ENCODE measurements around the gene SUSD6.

DNA sequence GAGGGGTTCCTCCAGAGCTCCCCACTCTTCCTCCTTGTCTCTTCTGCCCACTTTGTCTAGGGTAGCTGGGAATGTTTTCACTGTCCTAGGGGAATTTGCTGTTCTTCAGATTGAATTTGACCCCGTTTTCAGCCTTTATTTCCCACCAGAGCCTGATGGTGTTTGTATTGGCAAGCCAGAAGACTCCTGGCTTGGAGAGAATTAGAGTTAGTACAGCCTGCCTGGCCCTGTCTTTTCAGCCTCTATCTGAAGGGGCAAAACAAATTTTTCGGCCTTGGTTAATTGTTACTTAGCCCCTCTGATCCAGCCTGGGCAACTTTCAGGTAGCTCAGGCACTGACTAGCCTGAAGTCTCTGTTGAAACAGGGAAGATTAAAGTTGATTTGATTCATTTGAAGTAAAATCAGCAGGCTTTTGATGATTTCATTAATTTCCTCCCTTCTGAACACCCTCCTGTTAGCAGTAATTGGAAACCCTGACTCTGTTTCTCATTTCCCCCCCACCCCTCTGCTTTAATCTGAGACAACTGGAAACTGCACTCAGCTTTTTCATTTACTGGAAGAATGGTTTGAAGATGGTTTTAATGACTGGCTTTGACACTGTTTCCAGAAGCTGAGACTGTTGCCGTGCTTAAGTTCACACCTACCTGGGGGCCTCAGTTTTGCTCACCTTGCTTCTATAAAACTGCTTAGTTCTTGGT, 63.3 kb downstream of the SUSD6 start:
- no peak for TF ChIP-seq CTCF (IDR thresholded peaks at IDR 0.05)
- TF ChIP-seq POLR2A (IDR thresholded peaks at IDR 0.05): no peak

All from prostate gland (tissue), 2 donors.